HepG2 (cell line): ENCODE measurements around the gene KIF19. TPM values are rescaled to one million over a fixed set of nuclear protein-coding genes. Genes with fewer than 3 reads are reported as not detected.

ENCODE experiments used
- ESRRA ChIP-seq: sonication (generic); formaldehyde crosslinking; IDR thresholded peaks from 2 replicates; pipeline ENCODE4 v1.5.1; 2020; ENCODE audit warnings: mild to moderate bottlenecking, low read depth, missing genetic modification reagents
- HMGXB3 ChIP-seq: sonication (generic); formaldehyde crosslinking; IDR thresholded peaks from 2 replicates; pipeline ENCODE4 v1.4.0; 2020; ENCODE audit warnings: missing genetic modification reagents, borderline replicate concordance
- JARID2 ChIP-seq: sonication (generic); formaldehyde crosslinking; IDR thresholded peaks from 2 replicates; pipeline ENCODE4 v1.8.1; 2023; ENCODE audit warnings: missing genetic modification reagents, inconsistent platforms; ENCODE audit not compliant: insufficient replicate concordance
- MED13 ChIP-seq: sonication (generic); formaldehyde crosslinking; IDR thresholded peaks from 2 replicates; pipeline ENCODE4 v1.5.0; 2020; ENCODE audit warnings: missing genetic modification reagents
- MIER3 ChIP-seq: IDR thresholded peaks from 2 replicates; pipeline ENCODE4 v1.6.1; 2016; ENCODE audit warnings: missing compliant biosample characterization, borderline replicate concordance
- NR2F2 ChIP-seq: IDR thresholded peaks from 2 replicates; pipeline ENCODE4 v1.6.1; 2012; ENCODE audit warnings: low read depth, inconsistent platforms, borderline replicate concordance
- RBFOX2 ChIP-seq: fragments of 200-400 bp; formaldehyde crosslinking; IDR thresholded peaks from 2 replicates; pipeline ENCODE4 v1.6.1; 2017; ENCODE audit warnings: low read depth, mild to moderate bottlenecking, low read length
- TERF1 ChIP-seq: sonication (generic); formaldehyde crosslinking; IDR thresholded peaks from 2 replicates; pipeline ENCODE4 v1.8.0; 2022; ENCODE audit warnings: mild to moderate bottlenecking, missing genetic modification reagents, moderate library complexity
- TRAFD1 ChIP-seq: sonication (generic); formaldehyde crosslinking; IDR thresholded peaks from 2 replicates; pipeline ENCODE4 v1.5.1; 2020; ENCODE audit warnings: missing genetic modification reagents, mild to moderate bottlenecking, borderline replicate concordance
- U2AF1 ChIP-seq: fragments of 200-400 bp; formaldehyde crosslinking; optimal IDR thresholded peaks from 2 replicates; pipeline ENCODE3; 2017; ENCODE audit warnings: mild to moderate bottlenecking, low read depth, low read length
- ZBTB44 ChIP-seq: sonication (generic); formaldehyde crosslinking; IDR thresholded peaks from 2 replicates; pipeline ENCODE4 v1.4.0; 2020; ENCODE audit warnings: missing genetic modification reagents
- ZNF18 ChIP-seq: sonication (generic); formaldehyde crosslinking; IDR thresholded peaks from 2 replicates; pipeline ENCODE4 v1.8.0; 2022; ENCODE audit warnings: mild to moderate bottlenecking, missing genetic modification reagents; ENCODE audit not compliant: insufficient replicate concordance
- ZNF24 ChIP-seq: fragments of 450-650 bp; IDR thresholded peaks from 2 replicates; pipeline ENCODE4 v1.6.1; 2017; ENCODE audit warnings: antibody characterized with exemption, mild to moderate bottlenecking
- ZNF264 ChIP-seq: sonication (generic); formaldehyde crosslinking; IDR thresholded peaks from 2 replicates; pipeline ENCODE4 v1.4.0; 2020; ENCODE audit warnings: missing genetic modification reagents
- ZNF296 ChIP-seq: sonication (generic); formaldehyde crosslinking; conservative IDR thresholded peaks from 2 replicates; pipeline ENCODE4 v1.5.0; 2020; ENCODE audit warnings: mild to moderate bottlenecking, missing genetic modification reagents
- ZNF367 ChIP-seq: sonication (generic); formaldehyde crosslinking; IDR thresholded peaks from 2 replicates; pipeline ENCODE4 v1.4.0; 2020; ENCODE audit warnings: missing genetic modification reagents, borderline replicate concordance
- ZNF441 ChIP-seq: sonication (generic); formaldehyde crosslinking; IDR thresholded peaks from 2 replicates; pipeline ENCODE4 v1.7.0; 2021; ENCODE audit warnings: missing genetic modification reagents, borderline replicate concordance
- ZNF512 ChIP-seq: sonication (generic); formaldehyde crosslinking; IDR thresholded peaks from 2 replicates; pipeline ENCODE4 v1.4.0; 2020; ENCODE audit warnings: mild to moderate bottlenecking, missing genetic modification reagents
- polyA plus RNA-seq, 8 experiments: library from polyadenylated mRNA; depleted of rRNA in 3 of 8; stranded (reverse) in 7 of 8; unstranded in 1 of 8; fragments of >200 nt; fragmentation: Illumina TruSeq in 4 of 8; extraction: Trizol in 4 of 8; gene quantifications; 2 replicates each; pipeline versions ENCODE4 v1.2.1 to v1.2.3, GENCODE V29; 2011 to 2016; ENCODE audit warnings: low read depth in 4 of 8, missing spikeins in 1 of 8, mixed read lengths in 1 of 8; ENCODE audit not compliant: insufficient read depth in 1 of 8
- total RNA-seq, 5 experiments: library from RNA; depleted of rRNA; stranded (reverse); fragments of >200 nt; fragmentation: Illumina TruSeq; extraction: Trizol; gene quantifications; 2 replicates each; pipeline ENCODE4 v1.2.3, GENCODE V29; 2016; ENCODE audit warnings: low read depth in 1 of 5

The KIF19 gene
- total and polyA plus RNA-seq, 2 of the 13 experiments (the other 11 are each of a cell fraction or from before 2014, with no cell fraction given): not detected

GRCh38 chr17:74354123-74354522 is 28.1 kb downstream of the KIF19 start (continued):
- no peak for TF ChIP-seq TRAFD1 (CRISPR knock-in tag)
- no peak for TF ChIP-seq ZNF296 (CRISPR knock-in tag)
- TF ChIP-seq ZBTB44 (CRISPR knock-in tag): no peak
- TF ChIP-seq RBFOX2: no peak
- TF ChIP-seq MIER3 (CRISPR knock-in tag): no peak
- TF ChIP-seq ESRRA (CRISPR knock-in tag): no peak
- no peak for TF ChIP-seq MED13 (CRISPR knock-in tag)
- no peak for TF ChIP-seq ZNF24
- peak; percentile 55 for TF ChIP-seq JARID2 (CRISPR knock-in tag)
- no peak for TF ChIP-seq ZNF367 (CRISPR knock-in tag)
- no peak for TF ChIP-seq TERF1
- no peak for TF ChIP-seq NR2F2
- TF ChIP-seq ZNF264 (CRISPR knock-in tag): no peak
- no peak for TF ChIP-seq ZNF512 (CRISPR knock-in tag)
- TF ChIP-seq HMGXB3 (CRISPR knock-in tag): no peak; the same call in 1 of the 2 replicates
- no peak for TF ChIP-seq ZNF441 (CRISPR knock-in tag)
- TF ChIP-seq U2AF1: no peak
- no peak for TF ChIP-seq ZNF18 (CRISPR knock-in tag)
